SK-N-SH (cell line): ENCODE data around the gene ZMIZ1. TPM values are rescaled to one million over a fixed set of nuclear protein-coding genes. Genes with fewer than 3 reads are reported as not detected.

ENCODE experiments used
- CTCF ChIA-PET: fragments of 300-600, 350-600 bp; formaldehyde crosslinking; extraction: SDS; loops from one replicate; lab custom pipeline; 2021; lab: Yijun Ruan, JAX
- POLR2A ChIA-PET: fragments of 350-600 bp; sonication (Branson Sonifier 250); formaldehyde crosslinking; extraction: SDS; loops from one replicate; lab custom pipeline; 2020; ENCODE audit warnings: antibody characterized with exemption, inconsistent platforms; lab: Yijun Ruan, JAX
- DNase-seq: peaks from one replicate; pipeline ENCODE4 v3.0.0; 2012
- H2AFZ ChIP-seq: fragments of 200-600 bp; sonication (generic); 2 replicates; pipeline ENCODE4 v1.8.1; 2016; ENCODE audit warnings: antibody characterized with exemption, mild to moderate bottlenecking, low read depth
- H3F3A ChIP-seq: fragments of 200-600 bp; sonication (generic); replicated peaks from 2 replicates; pipeline ENCODE3; 2016; ENCODE audit warnings: antibody characterized with exemption, mild to moderate bottlenecking; ENCODE audit not compliant: insufficient read depth
- H3K27ac ChIP-seq, 2 experiments: fragments of 200-500 bp in 1 of 2; fragments of 200-600 bp in 1 of 2; sonication (Bioruptor generic) in 1 of 2; sonication (generic), shearing (Covaris generic) in 1 of 2; 2 replicates each; pipeline versions ENCODE4 v1.5.1 to v1.6.1; 2014 to 2016; ENCODE audit warnings: low read depth in 2 of 2, inconsistent platforms in 1 of 2, low read length in 1 of 2, mild to moderate bottlenecking in 1 of 2, mixed read lengths in 1 of 2
- H3K27me3 ChIP-seq: fragments of 200-600 bp; sonication (generic), shearing (Covaris generic); 2 replicates; pipeline ENCODE4 v1.6.1; 2016; ENCODE audit warnings: mixed run types; ENCODE audit not compliant: insufficient read depth
- H3K36me3 ChIP-seq, 2 experiments: fragments of 200-500 bp in 1 of 2; fragments of 200-600 bp in 1 of 2; sonication (Bioruptor generic) in 1 of 2; sonication (generic) in 1 of 2; replicated peaks in 1 of 2; 2 replicates each; pipeline versions ENCODE3 to v1.5.1; 2014 to 2016; ENCODE audit warnings: low read length in 1 of 2, mild to moderate bottlenecking in 1 of 2; ENCODE audit not compliant: insufficient read depth in 2 of 2, control insufficient read depth in 1 of 2
- H3K4me1 ChIP-seq, 2 experiments: fragments of 200-500 bp in 1 of 2; fragments of 200-600 bp in 1 of 2; sonication (Bioruptor generic) in 1 of 2; sonication (generic), shearing (Covaris generic) in 1 of 2; 2 replicates each; pipeline versions ENCODE4 v1.5.1 to v1.6.1; 2014 to 2016; ENCODE audit warnings: low read depth in 1 of 2, low read length in 1 of 2, mixed run types in 1 of 2; ENCODE audit not compliant: insufficient read depth in 2 of 2, control insufficient read depth in 1 of 2
- H3K4me2 ChIP-seq: fragments of 200-600 bp; sonication (generic), shearing (Covaris generic); 2 replicates; pipeline ENCODE4 v1.6.1; 2017; ENCODE audit warnings: mixed run types
- H3K4me3 ChIP-seq, 2 experiments: fragments of 200-500 bp in 1 of 2; fragments of 200-600 bp in 1 of 2; sonication (Bioruptor generic) in 1 of 2; sonication (generic), shearing (Covaris generic) in 1 of 2; 2 replicates each; pipeline versions ENCODE4 v1.5.1 to v1.8.1; 2014 to 2016; ENCODE audit warnings: low read depth in 2 of 2, inconsistent platforms in 1 of 2, low read length in 1 of 2, mild to moderate bottlenecking in 1 of 2, mixed read lengths in 1 of 2, moderate library complexity in 1 of 2
- H3K79me2 ChIP-seq: fragments of 200-600 bp; sonication (generic); 2 replicates; pipeline ENCODE4 v1.8.1; 2017; ENCODE audit warnings: mild to moderate bottlenecking; ENCODE audit not compliant: insufficient read depth
- H3K9ac ChIP-seq: fragments of 200-600 bp; sonication (generic); 2 replicates; pipeline ENCODE4 v1.6.1; 2017; ENCODE audit warnings: mixed run types
- H3K9me2 ChIP-seq: fragments of 200-600 bp; sonication (generic); 2 replicates; pipeline ENCODE4 v1.6.1; 2017; ENCODE audit warnings: mixed run types
- H3K9me3 ChIP-seq: fragments of 200-600 bp; sonication (generic); 2 replicates; pipeline ENCODE4 v1.6.1; 2017; ENCODE audit warnings: mixed run types, mild to moderate bottlenecking, moderate library complexity
- H4K20me1 ChIP-seq: fragments of 200-600 bp; sonication (generic); 2 replicates; pipeline ENCODE4 v1.6.1; 2017; ENCODE audit warnings: mild to moderate bottlenecking, mixed run types; ENCODE audit not compliant: insufficient read depth
- CHD2 ChIP-seq: fragments of 150-350 bp; IDR thresholded peaks from 2 replicates; pipeline ENCODE4 v1.6.1; 2018; ENCODE audit warnings: low read length; ENCODE audit not compliant: partially characterized antibody
- ELF1 ChIP-seq: IDR thresholded peaks from 2 replicates; pipeline ENCODE4 v1.4.0; 2012
- EP300 ChIP-seq, 2 experiments: IDR thresholded peaks; 2 replicates each; pipeline versions ENCODE4 v1.4.0 to v1.6.1; 2012; ENCODE audit warnings: borderline replicate concordance in 1 of 2, low read depth in 1 of 2, low read length in 1 of 2
- FOSL2 ChIP-seq: IDR thresholded peaks from 2 replicates; pipeline ENCODE4 v1.4.0; 2012; ENCODE audit warnings: low read depth, mild to moderate bottlenecking, moderate library complexity, borderline replicate concordance
- FOXJ3 ChIP-seq: sonication (generic); formaldehyde crosslinking; IDR thresholded peaks from 2 replicates; pipeline ENCODE4 v1.5.1; 2020; ENCODE audit warnings: mild to moderate bottlenecking, missing genetic modification reagents
- MEF2A ChIP-seq: IDR thresholded peaks from 2 replicates; pipeline ENCODE4 v1.4.0; 2012; ENCODE audit warnings: low read depth, borderline replicate concordance
- NRF1 ChIP-seq: IDR thresholded peaks from 2 replicates; pipeline ENCODE4 v1.6.1; 2012; ENCODE audit warnings: low read depth, mild to moderate bottlenecking, low read length
- POLR2AphosphoS5 ChIP-seq: IDR thresholded peaks from 2 replicates; pipeline ENCODE4 v1.6.1; 2012; ENCODE audit warnings: low read depth, low read length
- RAD21 ChIP-seq: IDR thresholded peaks from 2 replicates; pipeline ENCODE4 v1.6.1; 2012; ENCODE audit warnings: mild to moderate bottlenecking, low read length
- REST ChIP-seq: IDR thresholded peaks from 2 replicates; pipeline ENCODE4 v1.6.1; 2012; ENCODE audit warnings: mild to moderate bottlenecking, low read depth, low read length, moderate library complexity
- RFX5 ChIP-seq: IDR thresholded peaks from 2 replicates; pipeline ENCODE4 v1.6.1; 2012; ENCODE audit warnings: mild to moderate bottlenecking, improper control_type of control experiment, low read length
- RXRA ChIP-seq: IDR thresholded peaks from 2 replicates; pipeline ENCODE4 v1.4.0; 2012; ENCODE audit warnings: low read depth, mild to moderate bottlenecking, borderline replicate concordance
- SMC3 ChIP-seq: IDR thresholded peaks from 2 replicates; pipeline ENCODE4 v1.6.1; 2012; ENCODE audit warnings: low read depth, low read length, improper control_type of control experiment
- TAF1 ChIP-seq: IDR thresholded peaks from 2 replicates; pipeline ENCODE4 v1.6.1; 2012; ENCODE audit warnings: low read depth, mild to moderate bottlenecking, low read length, moderate library complexity, borderline replicate concordance
- WGBS: methylation state at CpG from one replicate; pipeline ENCODE4 v1.1.6; 2017; ENCODE audit warnings: low lambda C conversion rate; 5-methylcytosine and 5-hydroxymethylcytosine counted together
- polyA plus RNA-seq, 3 experiments: library from polyadenylated mRNA; depleted of rRNA; stranded (reverse); fragments of >200 nt; gene quantifications; 2 replicates each; pipeline ENCODE4 v1.2.3, GENCODE V29; 2012
- TF ChIP-seq, protein P1 (sequence below): fragments of 150-350 bp; IDR thresholded peaks from 2 replicates; pipeline ENCODE4 v1.6.1; 2016; ENCODE audit warnings: mild to moderate bottlenecking, low read depth, low read length
- TF ChIP-seq, protein P2 (sequence below): fragments of 200-600 bp; sonication (generic); IDR thresholded peaks from 2 replicates; pipeline ENCODE4 v1.6.1; 2017; ENCODE audit warnings: antibody characterized with exemption, mild to moderate bottlenecking, moderate library complexity

ZMIZ1 gene
- polyA plus RNA-seq, 1 of the 3 experiments (the other 2 are of a cell fraction), result 23.5 TPM

GRCh38 chr10:79305515-79305914, 236.7 kb downstream of the ZMIZ1 start:
- peaks cover 19% of the 10 kb centered on the region for H3K79me2 ChIP-seq
- H3K4me3 ChIP-seq, result no peak overlapping the region
- ChIA-PET POLR2A (no interaction called here), CTCF (interaction anchor here (1.0 to 1.3 kb wide), 3 partner anchors 12 to 44 kb away, joined by 3 read pairs; no protein-coding TSS in a partner anchor)
- no peaks in the 10 kb centered on the region for H3F3A ChIP-seq
- 0 out of 2 replicates have a peak, but pooled peaks cover 4% of the 10 kb centered on the region for H4K20me1 ChIP-seq
- peak overlapping the region in 1 of 2 experiments; percentile 80; a peak in 1 of 4 replicates for H3K27ac ChIP-seq
- peaks cover 29 to 86% of the 10 kb centered on the region in 2 experiments for H3K36me3 ChIP-seq
- no peaks in the 10 kb centered on the region for H3K27me3 ChIP-seq
- peak; percentile 19 for DNase-seq
- H3K4me2 ChIP-seq, result no peak overlapping the region
- no peak overlapping the region for H3K9ac ChIP-seq
- TF ChIP-seq RXRA (no peak), NRF1 (no peak), FOSL2 (no peak)
- TF ChIP-seq, protein P1, sequence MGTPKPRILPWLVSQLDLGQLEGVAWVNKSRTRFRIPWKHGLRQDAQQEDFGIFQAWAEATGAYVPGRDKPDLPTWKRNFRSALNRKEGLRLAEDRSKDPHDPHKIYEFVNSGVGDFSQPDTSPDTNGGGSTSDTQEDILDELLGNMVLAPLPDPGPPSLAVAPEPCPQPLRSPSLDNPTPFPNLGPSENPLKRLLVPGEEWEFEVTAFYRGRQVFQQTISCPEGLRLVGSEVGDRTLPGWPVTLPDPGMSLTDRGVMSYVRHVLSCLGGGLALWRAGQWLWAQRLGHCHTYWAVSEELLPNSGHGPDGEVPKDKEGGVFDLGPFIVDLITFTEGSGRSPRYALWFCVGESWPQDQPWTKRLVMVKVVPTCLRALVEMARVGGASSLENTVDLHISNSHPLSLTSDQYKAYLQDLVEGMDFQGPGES, result no peak
- 100% methylated on average over 2 of the region's 8 CpGs for WGBS
- H2AFZ ChIP-seq, result no peak overlapping the region
- peaks cover 0 to 42% of the 10 kb centered on the region in 2 experiments; a peak in 1 of 4 replicates for H3K4me1 ChIP-seq
- H3K9me3 ChIP-seq, result no peaks in the 10 kb centered on the region
- no peaks in the 10 kb centered on the region for H3K9me2 ChIP-seq

- 86% methylated on average over 4 of the region's 15 CpGs for WGBS
- H2AFZ ChIP-seq, result no peak overlapping the region
- no peak overlapping the region; a peak in 1 of 4 replicates for H3K27ac ChIP-seq
- no peak overlapping the region for H3K4me2 ChIP-seq
- DNase-seq, result peak; percentile 37
- H3K9me2 ChIP-seq, result no peaks in the 10 kb centered on the region
- no peaks in the 10 kb centered on the region for H3K27me3 ChIP-seq
- H3K4me1 ChIP-seq, result peaks cover 0 to 43% of the 10 kb centered on the region in 2 experiments; a peak in 1 of 4 replicates
- H3K9me3 ChIP-seq, result no peaks in the 10 kb centered on the region
- H3K36me3 ChIP-seq, result peaks cover 28 to 83% of the 10 kb centered on the region in 2 experiments
- TF ChIP-seq RFX5 (no peak), SMC3 (no peak), FOXJ3 (CRISPR knock-in tag) (no peak), RAD21 (no peak), CHD2 (no peak), POLR2AphosphoS5 (no peak), MEF2A (no peak), ELF1 (no peak), REST (no peak), EP300 (IDR thresholded peaks at IDR 0.05; ENCODE audit: borderline replicate concordance in 1 of 2, low read depth in 1 of 2, low read length in 1 of 2) (no peak), TAF1 (no peak)
- TF ChIP-seq, protein P2, sequence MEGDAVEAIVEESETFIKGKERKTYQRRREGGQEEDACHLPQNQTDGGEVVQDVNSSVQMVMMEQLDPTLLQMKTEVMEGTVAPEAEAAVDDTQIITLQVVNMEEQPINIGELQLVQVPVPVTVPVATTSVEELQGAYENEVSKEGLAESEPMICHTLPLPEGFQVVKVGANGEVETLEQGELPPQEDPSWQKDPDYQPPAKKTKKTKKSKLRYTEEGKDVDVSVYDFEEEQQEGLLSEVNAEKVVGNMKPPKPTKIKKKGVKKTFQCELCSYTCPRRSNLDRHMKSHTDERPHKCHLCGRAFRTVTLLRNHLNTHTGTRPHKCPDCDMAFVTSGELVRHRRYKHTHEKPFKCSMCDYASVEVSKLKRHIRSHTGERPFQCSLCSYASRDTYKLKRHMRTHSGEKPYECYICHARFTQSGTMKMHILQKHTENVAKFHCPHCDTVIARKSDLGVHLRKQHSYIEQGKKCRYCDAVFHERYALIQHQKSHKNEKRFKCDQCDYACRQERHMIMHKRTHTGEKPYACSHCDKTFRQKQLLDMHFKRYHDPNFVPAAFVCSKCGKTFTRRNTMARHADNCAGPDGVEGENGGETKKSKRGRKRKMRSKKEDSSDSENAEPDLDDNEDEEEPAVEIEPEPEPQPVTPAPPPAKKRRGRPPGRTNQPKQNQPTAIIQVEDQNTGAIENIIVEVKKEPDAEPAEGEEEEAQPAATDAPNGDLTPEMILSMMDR, result no peak
- H3K4me3 ChIP-seq, result no peak overlapping the region
- 0 out of 2 replicates have a peak, but pooled peaks cover 4% of the 10 kb centered on the region for H4K20me1 ChIP-seq
- ChIA-PET CTCF (interaction anchor here (1.0 to 1.6 kb wide), 3 partner anchors 12 to 68 kb away, joined by 3 to 5 read pairs (median 3); no protein-coding TSS in a partner anchor), POLR2A (no interaction called here)
- no peak overlapping the region for H3K9ac ChIP-seq
- peaks cover 19% of the 10 kb centered on the region for H3K79me2 ChIP-seq
- no peaks in the 10 kb centered on the region for H3F3A ChIP-seq
Observed at GRCh38 chr10:79305988-79306387, 237.2 kb downstream of the ZMIZ1 start.
